Eye (tissue), 1 donor: ENCODE data around the gene TAGLN.
"Not testable (repeated sequence)": the region's sequence is repeated elsewhere in the genome, so short reads cannot be mapped to it uniquely, and the experiment has no call there.

Experiments
- DNase-seq: peaks from one replicate; pipeline ENCODE4 v3.0.0-alpha.2; 2015

TAGLN gene

GRCh38 chr11:117181586-117182550 is 17.3 kb upstream of the TAGLN start:
- DNase-seq, result no peak

GRCh38 chr11:117182551-117182935 is 16.6 kb upstream of the TAGLN start:
- DNase-seq, result no peak

GRCh38 chr11:117183178-117183577 is 16.0 kb upstream of the TAGLN start:
- DNase-seq, result not testable (repeated sequence)

GRCh38 chr11:117183724-117184349 is 15.3 kb upstream of the TAGLN start:
- no peak for DNase-seq

- no peak for DNase-seq
Observed at GRCh38 chr11:117185736-117186430, 13.3 kb upstream of the TAGLN start.

DNA sequence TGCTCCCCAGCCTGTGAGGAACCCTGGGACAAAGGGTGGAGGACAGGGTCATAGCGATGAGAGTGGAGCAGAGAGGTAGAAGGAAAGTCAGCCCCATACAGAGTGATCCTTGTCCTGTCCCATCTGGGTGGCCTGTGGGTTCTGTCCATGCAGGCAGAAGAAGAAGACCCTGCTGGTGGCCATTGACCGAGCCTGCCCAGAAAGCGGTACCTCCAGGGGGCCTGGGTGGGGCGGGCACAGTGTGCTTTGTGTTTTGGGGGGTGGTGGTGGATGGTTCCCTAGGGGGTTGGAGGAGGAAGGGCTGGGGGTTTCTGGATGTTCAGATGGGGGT is 12.8 kb upstream of the TAGLN start:
- no peak for DNase-seq

DNA sequence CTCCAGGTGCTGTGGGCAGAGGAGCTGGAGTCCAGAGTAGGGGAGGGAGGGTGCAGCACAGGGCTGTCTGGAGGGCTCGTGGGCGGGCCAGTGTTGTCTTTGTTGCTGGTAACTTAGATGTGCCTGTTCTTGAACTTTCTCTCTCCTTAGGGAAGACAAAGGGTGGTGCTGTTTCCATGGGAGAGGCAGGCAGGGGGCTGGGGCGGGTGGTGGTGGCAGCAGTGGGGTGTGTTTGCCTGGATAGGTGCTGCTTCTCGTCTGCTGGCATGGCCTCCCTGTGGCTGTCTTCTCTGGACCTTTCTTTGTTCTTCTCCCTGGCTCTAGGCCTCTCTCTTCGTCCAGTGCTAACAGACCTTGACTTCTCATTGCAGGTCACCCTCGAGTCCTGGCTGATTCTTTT is 12.2 kb upstream of the TAGLN start:
- no peak for DNase-seq

DNA sequence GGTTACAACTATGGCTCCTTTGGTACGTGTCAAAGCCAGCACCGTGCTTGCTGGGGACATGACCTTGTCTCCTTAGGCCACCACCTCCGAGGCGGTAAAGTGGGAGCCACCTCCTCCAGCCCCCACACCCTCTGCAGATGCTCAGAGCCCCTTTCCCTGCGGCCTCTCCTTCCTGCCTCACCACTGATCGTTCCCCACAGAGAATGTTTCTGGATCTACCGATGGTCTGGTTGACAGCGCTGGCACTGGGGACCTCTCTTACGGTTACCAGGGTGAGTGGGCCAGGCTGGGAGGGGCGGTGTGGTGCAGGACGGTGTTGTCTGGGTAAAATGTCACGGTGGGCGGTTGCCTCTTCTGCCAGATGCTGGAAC is 11.8 kb upstream of the TAGLN start:
- no peak for DNase-seq

DNA sequence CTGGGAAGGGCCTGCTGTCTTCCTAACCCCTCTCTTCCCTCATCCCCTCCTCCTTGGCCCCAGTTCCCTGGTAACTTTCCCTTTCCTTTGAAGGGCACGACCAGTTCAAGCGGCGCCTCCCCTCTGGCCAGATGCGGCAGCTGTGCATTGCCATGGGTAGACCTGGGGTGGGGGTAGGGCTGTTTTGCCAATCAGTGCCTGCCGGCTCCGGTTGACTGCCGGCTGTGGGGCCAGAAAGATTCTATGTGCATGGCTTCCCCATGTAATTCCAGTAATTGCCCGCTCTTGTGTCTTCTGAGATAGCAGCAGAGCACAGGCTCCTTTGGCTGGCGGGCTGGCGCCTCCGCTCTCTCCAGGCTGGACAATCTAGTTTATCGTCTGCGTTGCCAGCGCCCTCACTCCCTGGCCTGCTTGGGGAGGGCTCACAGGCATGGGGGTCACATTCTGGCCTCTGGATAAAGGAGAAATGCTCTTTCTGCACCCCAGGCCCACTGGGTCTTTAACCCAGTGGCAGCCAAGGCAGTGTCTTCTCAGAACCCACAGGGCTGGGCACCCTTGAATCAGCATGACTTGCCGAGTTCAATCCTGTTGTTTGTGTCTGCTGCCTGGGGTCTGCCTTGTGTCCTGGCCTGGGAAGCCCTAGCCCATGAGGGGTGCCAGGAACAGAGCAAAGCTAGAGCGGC is 11.2 kb upstream of the TAGLN start:
- no peak for DNase-seq

GRCh38 chr11:117188620-117189081 is 10.5 kb upstream of the TAGLN start:
- no peak for DNase-seq

DNA sequence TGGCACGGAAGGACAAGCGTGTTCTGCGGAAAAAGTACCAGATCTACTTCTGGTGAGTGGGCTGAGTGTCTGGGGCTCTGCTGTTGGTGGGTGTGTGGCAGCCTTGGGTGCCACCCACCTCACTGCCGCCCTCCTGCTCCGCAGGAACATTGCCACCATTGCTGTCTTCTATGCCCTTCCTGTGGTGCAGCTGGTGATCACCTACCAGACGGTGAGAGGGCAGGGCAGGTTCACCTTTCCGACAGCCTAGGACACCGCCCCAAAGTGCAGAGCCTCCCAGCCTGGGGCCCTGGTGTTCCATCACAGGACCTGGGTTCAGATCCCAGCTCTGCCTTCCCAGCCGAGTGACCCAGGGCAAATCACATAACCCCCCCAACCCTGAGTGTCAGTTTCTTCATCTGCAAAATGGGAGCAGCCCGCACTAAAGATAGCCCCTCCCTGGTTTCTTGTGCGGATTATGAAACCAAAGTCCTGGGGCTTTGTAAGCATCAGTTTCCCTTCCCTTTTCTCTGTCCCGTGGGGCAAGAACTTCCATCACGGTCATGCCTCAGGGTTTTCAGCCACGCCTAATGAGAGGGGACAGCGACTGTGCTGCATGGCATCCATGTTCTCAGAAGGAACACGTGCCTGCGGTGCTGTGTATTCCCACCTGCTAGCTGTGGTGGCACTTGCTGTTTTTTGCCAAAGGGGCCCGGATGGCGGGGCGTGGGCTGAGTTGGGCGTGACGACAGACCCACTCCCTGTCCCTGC is 9.8 kb upstream of the TAGLN start:
- no peak for DNase-seq

DNA sequence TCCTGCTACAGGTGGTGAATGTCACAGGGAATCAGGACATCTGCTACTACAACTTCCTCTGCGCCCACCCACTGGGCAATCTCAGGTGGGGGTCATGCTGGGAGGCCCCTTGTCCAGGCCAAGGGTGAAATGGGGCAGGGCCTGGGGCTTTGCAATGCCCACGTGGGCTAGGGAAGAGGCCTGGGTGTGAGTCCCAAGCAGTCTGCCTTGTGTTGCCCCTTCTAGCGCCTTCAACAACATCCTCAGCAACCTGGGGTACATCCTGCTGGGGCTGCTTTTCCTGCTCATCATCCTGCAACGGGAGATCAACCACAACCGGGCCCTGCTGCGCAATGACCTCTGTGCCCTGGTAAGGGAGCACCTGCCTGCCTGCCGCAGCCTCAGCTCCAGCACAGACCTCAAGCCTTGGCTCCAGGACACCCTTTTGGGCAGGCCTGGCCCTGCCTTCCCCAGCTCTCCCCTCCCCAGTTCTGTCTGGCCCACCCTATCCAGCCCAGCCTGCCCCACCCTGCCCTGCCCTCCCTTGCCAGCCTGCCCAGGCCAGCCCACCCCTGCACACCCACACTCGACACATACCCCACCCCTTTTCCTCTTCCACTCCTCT is 9.1 kb upstream of the TAGLN start:
- DNase-seq, result no peak

- DNase-seq, result no peak
Observed at GRCh38 chr11:117191680-117192400, 7.3 kb upstream of the TAGLN start.

- DNase-seq, result no peak
Observed at GRCh38 chr11:117192401-117192875, 6.7 kb upstream of the TAGLN start.

GRCh38 chr11:117193130-117194020 is 5.8 kb upstream of the TAGLN start:
- DNase-seq, result no peak

DNA sequence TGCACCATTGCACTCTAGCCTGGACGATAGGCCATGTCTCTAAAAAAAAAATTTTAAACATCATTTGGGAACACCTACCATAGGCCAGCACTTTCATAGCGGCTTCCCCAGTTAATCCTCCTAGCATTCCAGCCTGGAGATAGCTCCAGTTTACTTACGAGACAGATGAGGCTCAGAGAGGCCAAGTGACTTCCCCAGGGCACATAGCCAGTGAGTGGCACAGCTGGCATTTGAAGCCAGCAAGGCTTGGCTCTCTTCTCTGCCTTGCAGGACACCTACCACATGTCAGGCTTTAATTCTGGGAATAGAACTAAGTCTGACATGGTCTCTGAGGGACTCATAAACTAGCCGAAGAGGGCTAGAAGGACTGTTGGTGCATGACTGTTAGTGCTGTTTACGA is 4.9 kb upstream of the TAGLN start:
- DNase-seq, result no peak

GRCh38 chr11:117195258-117195657 is 3.9 kb upstream of the TAGLN start:
- DNase-seq, result no peak

DNA sequence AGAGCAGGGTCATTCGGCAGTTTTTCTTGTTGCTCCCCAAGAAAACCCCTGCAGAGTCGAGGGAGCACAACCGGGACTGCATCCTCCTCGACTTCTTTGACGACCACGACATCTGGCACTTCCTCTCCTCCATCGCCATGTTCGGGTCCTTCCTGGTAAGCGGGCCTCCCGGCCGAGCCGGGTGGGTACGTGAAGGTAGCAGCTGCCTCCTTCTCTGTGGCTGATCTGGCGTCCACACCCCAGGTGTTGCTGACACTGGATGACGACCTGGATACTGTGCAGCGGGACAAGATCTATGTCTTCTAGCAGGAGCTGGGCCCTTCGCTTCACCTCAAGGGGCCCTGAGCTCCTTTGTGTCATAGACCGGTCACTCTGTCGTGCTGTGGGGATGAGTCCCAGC is 3.4 kb upstream of the TAGLN start:
- DNase-seq, result no peak

DNA sequence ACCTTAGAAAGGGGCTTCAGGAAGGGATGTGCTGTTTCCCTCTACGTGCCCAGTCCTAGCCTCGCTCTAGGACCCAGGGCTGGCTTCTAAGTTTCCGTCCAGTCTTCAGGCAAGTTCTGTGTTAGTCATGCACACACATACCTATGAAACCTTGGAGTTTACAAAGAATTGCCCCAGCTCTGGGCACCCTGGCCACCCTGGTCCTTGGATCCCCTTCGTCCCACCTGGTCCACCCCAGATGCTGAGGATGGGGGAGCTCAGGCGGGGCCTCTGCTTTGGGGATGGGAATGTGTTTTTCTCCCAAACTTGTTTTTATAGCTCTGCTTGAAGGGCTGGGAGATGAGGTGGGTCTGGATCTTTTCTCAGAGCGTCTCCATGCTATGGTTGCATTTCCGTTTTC is 2.2 kb upstream of the TAGLN start:
- no peak for DNase-seq
